Keratinocyte (primary cell): Measurements from ENCODE around the gene MYMK.

ENCODE experiments used
- EZH2 ChIP-seq: IDR thresholded peaks from one replicate; pipeline ENCODE4 v1.6.1; 2012; ENCODE audit warnings: inconsistent platforms, mild to moderate bottlenecking, low read length, moderate library complexity
- TF ChIP-seq, protein P1 (sequence below), 3 experiments: IDR thresholded peaks in 1 of 3; conservative IDR thresholded peaks in 1 of 3; optimal IDR thresholded peaks in 1 of 3; 2 replicates in 2 of 3; 3 replicates in 1 of 3; pipeline versions ENCODE3 to v1.5.1; 2011; ENCODE audit warnings: low read length in 3 of 3, mild to moderate bottlenecking in 3 of 3, moderate library complexity in 2 of 3, control low read depth in 1 of 3, inconsistent platforms in 1 of 3; ENCODE audit not compliant: insufficient read depth in 2 of 3; ENCODE audit errors: extremely low read depth in 1 of 3

DNA sequence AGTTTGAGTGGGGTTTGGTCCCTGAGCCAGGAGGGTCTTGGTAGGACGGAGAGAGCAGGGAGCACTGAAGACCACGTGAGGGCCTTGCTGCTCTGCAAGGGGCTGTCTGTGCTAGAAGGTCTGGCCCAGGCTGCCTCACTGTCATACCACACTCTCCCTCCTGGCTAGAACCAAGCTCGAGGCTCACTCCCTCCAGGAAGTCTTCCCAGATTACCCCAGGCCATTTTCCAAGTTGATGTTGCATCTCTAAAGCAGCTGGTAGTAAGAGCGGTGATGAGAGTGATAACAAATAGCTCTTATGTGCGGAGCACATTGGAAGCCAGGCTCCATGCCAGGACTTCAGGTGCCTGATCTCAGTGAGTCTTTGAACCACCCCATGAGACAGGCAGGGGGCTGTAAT lies 6.6 kb downstream of the MYMK start:
- TF ChIP-seq, protein P1, sequence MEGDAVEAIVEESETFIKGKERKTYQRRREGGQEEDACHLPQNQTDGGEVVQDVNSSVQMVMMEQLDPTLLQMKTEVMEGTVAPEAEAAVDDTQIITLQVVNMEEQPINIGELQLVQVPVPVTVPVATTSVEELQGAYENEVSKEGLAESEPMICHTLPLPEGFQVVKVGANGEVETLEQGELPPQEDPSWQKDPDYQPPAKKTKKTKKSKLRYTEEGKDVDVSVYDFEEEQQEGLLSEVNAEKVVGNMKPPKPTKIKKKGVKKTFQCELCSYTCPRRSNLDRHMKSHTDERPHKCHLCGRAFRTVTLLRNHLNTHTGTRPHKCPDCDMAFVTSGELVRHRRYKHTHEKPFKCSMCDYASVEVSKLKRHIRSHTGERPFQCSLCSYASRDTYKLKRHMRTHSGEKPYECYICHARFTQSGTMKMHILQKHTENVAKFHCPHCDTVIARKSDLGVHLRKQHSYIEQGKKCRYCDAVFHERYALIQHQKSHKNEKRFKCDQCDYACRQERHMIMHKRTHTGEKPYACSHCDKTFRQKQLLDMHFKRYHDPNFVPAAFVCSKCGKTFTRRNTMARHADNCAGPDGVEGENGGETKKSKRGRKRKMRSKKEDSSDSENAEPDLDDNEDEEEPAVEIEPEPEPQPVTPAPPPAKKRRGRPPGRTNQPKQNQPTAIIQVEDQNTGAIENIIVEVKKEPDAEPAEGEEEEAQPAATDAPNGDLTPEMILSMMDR (optimal IDR thresholded peaks at IDR 0.05 in 1 of 3, IDR thresholded peaks at IDR 0.05 in 1 of 3, conservative IDR thresholded peaks at IDR 0.05 in 1 of 3; ENCODE audit: extremely low read depth in 1 of 3, insufficient read depth in 2 of 3, low read length in 3 of 3) = no peak
- no peak for TF ChIP-seq EZH2
